ENCODE data around the gene CADM1. TPM values are rescaled to one million over a fixed set of nuclear protein-coding genes. Genes with fewer than 3 reads are reported as not detected.

CADM1 gene
- total RNA-seq, 1 experiment from 2014 or later: 0.79 TPM

DNA sequence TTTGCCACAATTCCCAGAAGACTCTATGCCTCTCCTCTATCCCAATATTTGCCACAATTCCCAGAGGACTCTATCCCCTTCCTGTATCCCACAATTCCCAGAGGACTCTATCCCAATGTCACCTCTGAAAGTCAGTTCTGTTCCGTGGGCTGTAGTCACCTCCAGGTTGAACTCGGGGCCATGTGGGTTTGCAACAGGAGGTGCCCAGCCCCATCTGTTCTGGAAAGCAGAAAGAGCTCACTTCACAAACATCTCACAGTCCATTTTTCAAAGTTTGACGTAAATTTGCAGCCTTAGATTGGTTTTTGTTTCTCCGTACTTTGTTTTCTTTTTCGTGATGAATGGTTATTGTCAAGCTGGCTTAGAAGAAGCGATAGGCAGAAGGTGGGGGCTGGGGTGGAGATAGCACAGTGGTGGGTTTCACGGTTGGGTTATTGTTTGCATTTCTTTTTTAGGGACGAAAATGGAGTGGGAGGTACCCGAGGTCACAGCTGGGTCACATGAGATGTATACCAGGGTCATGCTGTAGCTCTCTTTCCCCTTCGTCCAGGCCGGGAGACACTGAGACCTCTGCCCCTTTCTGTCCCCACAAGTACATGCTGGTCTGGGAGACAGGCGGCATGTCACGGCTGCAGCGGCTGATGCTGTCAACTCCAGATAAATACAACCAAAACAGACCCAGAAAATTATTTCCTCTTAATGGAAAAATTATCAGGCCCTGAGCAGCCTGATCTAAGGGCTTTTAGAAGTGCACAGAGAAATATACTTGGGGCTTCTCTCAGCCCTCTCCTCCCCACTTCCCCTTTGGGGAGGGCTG lies 374.5 kb downstream of the CADM1 start:
- Histone ChIP-seq H3K4me2 (ENCODE audit: low read length) (no peak overlapping the region), H2AFZ (ENCODE audit: low read depth, low read length, poor library complexity, severe bottlenecking) (no peak overlapping the region), H3K79me2 (ENCODE audit: insufficient read depth, low read length) (no peaks in the 10 kb centered on the region), H3K4me3 (replicated peaks in 1 of 2; ENCODE audit: low read depth in 1 of 2, low read length in 2 of 2) (no peak overlapping the region), H3K9me3 (ENCODE audit: control insufficient read depth in 1 of 2, insufficient read depth in 1 of 2, low read depth in 1 of 2, low read length in 2 of 2) (no peaks in the 10 kb centered on the region; a peak in 2 of 4 replicates), H4K20me1 (ENCODE audit: insufficient read depth) (no peaks in the 10 kb centered on the region), H3K9me2 (ENCODE audit: insufficient read depth) (no peaks in the 10 kb centered on the region), H3K27ac (ENCODE audit: low read depth, low read length) (no peak overlapping the region), H3K27me3 (ENCODE audit: insufficient read depth, low read length) (no peaks in the 10 kb centered on the region), H3K36me3 (ENCODE audit: control insufficient read depth in 1 of 2, insufficient read depth in 2 of 2, low read length in 2 of 2) (no peaks in the 10 kb centered on the region), H3K9ac (ENCODE audit: low read length) (no peak overlapping the region), H3K4me1 (ENCODE audit: control insufficient read depth in 1 of 2, insufficient read depth in 2 of 2, low read length in 2 of 2) (no peaks in the 10 kb centered on the region)
- POLR2A ChIA-PET: no interaction called here
- intact Hi-C loops (cut with micrococcal nuclease): no loop called here
- ATAC-seq (no peak), DNase-seq (ENCODE audit: low read depth, low spot score) (no peak)
- RAD21 ChIA-PET (ENCODE audit: low non-redundant PET in 1 of 2, low total read pairs in 2 of 2, uncharacterized antibody in 2 of 2, unreplicated experiment in 2 of 2): no interaction called here
- BruUV-seq (replicated peaks): no TSS peak
- CTCF ChIA-PET: no interaction called here
- no peak for TF ChIP-seq FOSL1 (IDR thresholded peaks at IDR 0.05; ENCODE audit: low read depth)
- TF ChIP-seq SIN3A (IDR thresholded peaks at IDR 0.05; ENCODE audit: low read depth): no peak
- TF ChIP-seq, protein P1, sequence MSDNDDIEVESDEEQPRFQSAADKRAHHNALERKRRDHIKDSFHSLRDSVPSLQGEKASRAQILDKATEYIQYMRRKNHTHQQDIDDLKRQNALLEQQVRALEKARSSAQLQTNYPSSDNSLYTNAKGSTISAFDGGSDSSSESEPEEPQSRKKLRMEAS (IDR thresholded peaks at IDR 0.05): no peak
- TF ChIP-seq, protein P2, sequence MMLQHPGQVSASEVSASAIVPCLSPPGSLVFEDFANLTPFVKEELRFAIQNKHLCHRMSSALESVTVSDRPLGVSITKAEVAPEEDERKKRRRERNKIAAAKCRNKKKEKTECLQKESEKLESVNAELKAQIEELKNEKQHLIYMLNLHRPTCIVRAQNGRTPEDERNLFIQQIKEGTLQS (IDR thresholded peaks at IDR 0.05): no peak
- TF ChIP-seq ZNF274 (IDR thresholded peaks at IDR 0.05; ENCODE audit: low read depth, low read length): no peak
- no peak for TF ChIP-seq EZH2 (IDR thresholded peaks at IDR 0.05)
- TF ChIP-seq POLR2AphosphoS5 (IDR thresholded peaks at IDR 0.05; ENCODE audit: low read depth, low read length): no peak
- no peak for TF ChIP-seq SP1 (IDR thresholded peaks at IDR 0.05; ENCODE audit: low read depth)
- TF ChIP-seq SRF (IDR thresholded peaks at IDR 0.05; ENCODE audit: low read depth): no peak
- no peak for TF ChIP-seq POLR2A (IDR thresholded peaks at IDR 0.05; ENCODE audit: borderline replicate concordance, extremely low read depth, insufficient read depth, insufficient read length)
- TF ChIP-seq CBX3 (IDR thresholded peaks at IDR 0.05; ENCODE audit: low read depth): no peak
- TF ChIP-seq, protein P3, sequence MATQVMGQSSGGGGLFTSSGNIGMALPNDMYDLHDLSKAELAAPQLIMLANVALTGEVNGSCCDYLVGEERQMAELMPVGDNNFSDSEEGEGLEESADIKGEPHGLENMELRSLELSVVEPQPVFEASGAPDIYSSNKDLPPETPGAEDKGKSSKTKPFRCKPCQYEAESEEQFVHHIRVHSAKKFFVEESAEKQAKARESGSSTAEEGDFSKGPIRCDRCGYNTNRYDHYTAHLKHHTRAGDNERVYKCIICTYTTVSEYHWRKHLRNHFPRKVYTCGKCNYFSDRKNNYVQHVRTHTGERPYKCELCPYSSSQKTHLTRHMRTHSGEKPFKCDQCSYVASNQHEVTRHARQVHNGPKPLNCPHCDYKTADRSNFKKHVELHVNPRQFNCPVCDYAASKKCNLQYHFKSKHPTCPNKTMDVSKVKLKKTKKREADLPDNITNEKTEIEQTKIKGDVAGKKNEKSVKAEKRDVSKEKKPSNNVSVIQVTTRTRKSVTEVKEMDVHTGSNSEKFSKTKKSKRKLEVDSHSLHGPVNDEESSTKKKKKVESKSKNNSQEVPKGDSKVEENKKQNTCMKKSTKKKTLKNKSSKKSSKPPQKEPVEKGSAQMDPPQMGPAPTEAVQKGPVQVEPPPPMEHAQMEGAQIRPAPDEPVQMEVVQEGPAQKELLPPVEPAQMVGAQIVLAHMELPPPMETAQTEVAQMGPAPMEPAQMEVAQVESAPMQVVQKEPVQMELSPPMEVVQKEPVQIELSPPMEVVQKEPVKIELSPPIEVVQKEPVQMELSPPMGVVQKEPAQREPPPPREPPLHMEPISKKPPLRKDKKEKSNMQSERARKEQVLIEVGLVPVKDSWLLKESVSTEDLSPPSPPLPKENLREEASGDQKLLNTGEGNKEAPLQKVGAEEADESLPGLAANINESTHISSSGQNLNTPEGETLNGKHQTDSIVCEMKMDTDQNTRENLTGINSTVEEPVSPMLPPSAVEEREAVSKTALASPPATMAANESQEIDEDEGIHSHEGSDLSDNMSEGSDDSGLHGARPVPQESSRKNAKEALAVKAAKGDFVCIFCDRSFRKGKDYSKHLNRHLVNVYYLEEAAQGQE (IDR thresholded peaks at IDR 0.05; ENCODE audit: low read depth): no peak
- TF ChIP-seq JUND (IDR thresholded peaks at IDR 0.05): no peak
- no peak for TF ChIP-seq CEBPB (IDR thresholded peaks at IDR 0.05; ENCODE audit: low read depth)
- TF ChIP-seq, protein P4, sequence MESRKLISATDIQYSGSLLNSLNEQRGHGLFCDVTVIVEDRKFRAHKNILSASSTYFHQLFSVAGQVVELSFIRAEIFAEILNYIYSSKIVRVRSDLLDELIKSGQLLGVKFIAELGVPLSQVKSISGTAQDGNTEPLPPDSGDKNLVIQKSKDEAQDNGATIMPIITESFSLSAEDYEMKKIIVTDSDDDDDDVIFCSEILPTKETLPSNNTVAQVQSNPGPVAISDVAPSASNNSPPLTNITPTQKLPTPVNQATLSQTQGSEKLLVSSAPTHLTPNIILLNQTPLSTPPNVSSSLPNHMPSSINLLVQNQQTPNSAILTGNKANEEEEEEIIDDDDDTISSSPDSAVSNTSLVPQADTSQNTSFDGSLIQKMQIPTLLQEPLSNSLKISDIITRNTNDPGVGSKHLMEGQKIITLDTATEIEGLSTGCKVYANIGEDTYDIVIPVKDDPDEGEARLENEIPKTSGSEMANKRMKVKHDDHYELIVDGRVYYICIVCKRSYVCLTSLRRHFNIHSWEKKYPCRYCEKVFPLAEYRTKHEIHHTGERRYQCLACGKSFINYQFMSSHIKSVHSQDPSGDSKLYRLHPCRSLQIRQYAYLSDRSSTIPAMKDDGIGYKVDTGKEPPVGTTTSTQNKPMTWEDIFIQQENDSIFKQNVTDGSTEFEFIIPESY (IDR thresholded peaks at IDR 0.05; ENCODE audit: extremely low read depth, insufficient replicate concordance, low read length): no peak
- no peak for TF ChIP-seq YY1 (IDR thresholded peaks at IDR 0.05; ENCODE audit: extremely low read depth, insufficient replicate concordance, low read depth, low read length)
- TF ChIP-seq RAD21 (IDR thresholded peaks at IDR 0.05; ENCODE audit: low read depth): no peak
- TF ChIP-seq EGR1 (IDR thresholded peaks at IDR 0.05; ENCODE audit: low read depth): no peak

Measured in HCT116 (cell line).